ENCODE measurements around the gene RNF217.
"Not testable (repeated sequence)": the region's sequence is repeated elsewhere in the genome, so short reads cannot be mapped to it uniquely, and the experiment has no call there.

Gene RNF217

DNA sequence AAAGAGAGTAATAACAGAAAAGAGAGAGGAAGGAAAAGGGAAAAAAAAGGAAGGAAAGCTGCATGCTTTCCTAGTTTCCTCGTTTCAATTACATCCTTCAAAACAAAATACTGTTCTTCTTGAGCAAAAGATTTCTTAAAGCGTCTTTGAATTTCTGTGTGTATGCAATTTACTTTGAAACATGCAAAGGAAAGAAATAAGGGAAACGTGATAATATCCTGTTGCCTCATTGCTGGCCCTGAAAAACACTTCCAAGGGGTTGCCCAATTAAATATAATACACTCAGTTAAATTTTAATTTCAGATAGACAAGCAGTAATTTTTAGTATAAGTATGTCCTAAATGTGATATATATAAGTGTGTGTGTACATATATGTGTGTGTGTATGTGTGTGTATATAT, 140.2 kb downstream of the RNF217 start:
- DNase-seq: no peak

DNA sequence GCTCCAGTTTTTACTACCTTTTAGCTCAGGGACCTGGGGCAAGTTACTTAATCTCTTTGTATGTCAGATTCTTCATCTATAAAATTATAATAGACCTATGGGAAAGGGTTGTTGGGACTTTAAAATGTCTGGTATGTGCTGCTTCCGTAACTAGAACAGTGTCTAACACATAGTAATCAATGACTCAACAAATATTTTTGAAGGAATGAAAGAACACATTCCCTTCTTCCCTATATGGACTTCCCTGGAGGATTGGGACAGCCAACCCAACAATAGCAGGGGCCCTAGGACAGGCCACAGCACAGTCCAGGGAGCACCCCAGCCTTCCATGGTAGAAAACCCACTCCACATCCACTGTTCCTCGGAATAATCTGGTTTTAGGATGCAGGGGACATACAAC, 140.7 kb downstream of the RNF217 start:
- DNase-seq: no peak

DNA sequence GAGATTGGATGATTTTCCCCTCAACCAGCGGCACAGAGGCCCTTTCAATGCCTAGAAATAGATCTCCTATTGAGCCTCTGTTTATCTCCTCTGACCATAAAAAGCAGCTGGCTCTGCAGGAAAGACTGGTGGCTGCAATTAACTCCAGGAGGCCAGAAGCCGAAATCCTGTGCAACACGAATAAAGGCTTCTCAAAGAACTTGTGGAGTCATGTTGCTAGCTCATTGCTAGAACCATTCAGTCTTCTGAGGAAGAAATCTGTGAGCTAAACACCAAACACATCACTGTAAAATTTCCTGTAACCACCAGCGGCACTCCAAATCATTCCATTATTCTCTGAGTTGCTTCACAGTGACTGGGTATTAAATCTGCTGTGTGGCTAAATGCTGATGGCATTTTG, 142.2 kb downstream of the RNF217 start:
- DNase-seq: no peak

DNA sequence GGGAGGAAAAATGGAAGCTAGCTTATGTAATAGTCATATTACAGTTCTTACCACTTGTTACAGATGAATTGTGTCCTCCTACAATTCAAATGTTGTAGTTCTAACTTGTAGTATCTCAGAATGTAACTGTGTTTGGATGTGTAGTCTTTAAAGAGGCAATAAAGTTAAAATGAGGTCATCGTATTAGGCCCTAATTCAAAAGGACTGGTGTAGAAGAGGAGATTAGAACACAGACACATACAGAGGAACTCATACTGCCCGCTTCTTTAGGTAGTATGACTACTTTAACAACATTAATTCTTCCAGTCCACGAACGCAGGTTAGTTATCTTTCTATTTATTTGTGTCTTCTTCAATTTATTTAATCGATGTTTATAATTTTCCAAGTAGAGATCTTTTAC, 144.8 kb downstream of the RNF217 start:
- DNase-seq: no peak

DNA sequence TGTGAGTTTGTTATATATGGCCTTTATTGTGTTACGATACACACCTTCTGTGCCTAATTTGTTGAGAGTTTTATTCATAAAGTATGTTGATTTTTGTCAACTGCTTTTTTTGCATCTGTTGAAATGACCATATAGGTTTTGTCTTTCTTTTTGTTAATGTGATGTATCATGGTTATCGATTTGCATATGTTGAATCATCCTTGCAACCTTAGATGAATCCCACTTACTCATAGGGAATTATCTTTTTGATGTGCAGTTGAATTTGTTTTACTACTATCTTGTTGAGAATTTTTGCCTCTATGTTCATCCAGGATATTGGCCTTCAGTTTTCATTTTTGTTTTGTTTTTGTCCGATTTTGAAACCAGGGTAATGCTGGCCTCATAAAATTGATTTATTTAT, 145.7 kb downstream of the RNF217 start:
- DNase-seq: no peak

DNA sequence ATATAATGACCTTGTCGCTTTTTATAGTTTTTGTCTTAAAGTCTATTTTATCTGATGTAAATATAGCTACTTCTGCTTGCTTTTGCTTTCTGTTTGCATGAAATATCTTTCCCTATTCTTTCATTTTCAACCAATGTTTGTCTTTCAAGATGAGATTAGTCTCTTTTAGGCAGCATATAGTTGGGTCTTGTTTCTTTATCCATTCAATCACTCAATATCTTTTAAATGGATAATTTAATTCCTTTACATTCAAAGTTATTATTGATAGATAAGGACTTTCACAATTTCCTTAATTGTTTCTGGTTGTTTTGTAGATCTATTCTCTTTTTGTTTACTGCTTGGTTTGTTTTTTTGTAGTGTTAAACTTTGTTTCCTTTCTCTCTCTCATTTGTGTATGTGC, 147.8 kb downstream of the RNF217 start:
- DNase-seq: no peak

DNA sequence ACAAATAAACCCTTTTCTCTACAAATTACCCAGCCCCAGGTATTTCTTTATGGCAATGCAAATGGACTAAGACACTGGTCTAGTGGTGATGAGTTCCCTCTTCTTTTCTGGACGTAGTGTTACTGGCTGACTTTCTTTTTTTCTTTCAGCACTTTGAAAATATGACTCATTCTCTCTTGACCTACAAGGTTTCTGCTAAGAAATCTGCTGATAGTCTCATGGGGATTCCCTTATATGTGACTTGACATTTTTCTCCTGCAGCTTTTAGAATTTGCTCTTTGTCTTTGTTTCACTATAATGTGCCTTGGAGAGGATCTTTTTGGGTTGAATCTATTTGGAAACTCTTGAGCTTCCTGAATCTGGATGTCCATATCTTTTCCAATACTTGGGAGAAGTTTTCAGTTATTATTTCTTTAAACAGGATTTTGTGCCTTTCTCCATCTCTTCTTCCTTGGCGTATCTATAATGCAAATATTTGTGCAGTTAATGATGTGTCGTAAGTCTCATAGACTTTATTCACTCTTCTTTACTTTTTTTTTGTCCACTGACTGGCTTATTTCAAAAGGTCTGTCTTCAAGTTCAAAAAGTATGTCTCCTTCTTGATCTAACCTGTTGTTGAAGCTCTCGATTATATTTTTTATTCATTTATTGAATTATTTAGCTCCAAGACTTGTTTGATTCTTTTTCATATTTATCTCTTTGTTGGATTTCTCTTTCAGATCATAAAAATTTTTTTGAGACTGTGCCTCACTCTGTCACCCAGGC, 149.2 kb downstream of the RNF217 start:
- DNase-seq: no peak

DNA sequence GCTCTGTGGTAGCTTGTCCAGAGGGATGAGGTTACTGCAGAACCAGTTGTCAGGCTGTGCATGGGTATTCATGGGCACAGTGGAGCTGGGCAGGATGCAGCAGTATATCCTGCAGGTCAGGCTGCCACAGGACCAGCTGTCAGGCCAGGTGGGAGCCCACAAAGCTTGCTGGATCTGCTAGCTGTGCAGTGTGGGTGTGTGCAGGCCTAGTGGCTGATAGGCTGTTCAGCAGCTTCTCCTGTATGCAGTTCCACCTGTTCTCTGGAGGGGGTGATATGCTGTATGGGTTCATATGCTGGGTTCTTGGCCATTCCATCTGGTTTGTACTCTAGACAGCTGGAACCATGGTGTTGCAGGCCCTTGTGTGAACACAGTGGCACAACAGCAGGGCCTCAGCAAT, 150.7 kb downstream of the RNF217 start:
- no peak for DNase-seq

DNA sequence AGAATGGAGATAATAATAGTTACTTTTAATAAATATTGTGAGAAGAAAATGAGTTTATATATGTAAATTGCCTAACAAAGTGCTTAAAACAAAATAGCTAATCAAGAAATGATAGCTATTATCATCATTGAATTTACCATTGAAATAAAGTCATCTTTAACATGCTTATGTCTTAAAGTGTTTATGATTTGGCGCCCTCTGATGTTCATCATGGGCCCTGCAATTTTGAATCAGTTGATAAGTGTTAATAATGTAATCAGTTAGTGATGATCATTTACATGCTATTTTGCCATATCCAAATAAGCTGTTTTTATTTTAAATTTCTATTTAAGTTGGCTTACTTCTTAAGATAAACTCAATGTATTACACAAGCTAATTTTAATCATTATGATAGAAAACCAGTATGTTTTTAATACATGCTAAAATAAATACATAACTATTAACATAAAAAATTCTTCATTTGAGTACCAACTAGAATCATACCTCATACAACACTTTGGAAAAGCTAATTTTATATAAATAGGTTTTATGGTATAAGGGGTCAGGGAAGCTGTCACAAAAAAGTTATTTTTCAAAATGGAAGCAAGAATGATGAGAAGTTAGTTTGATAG, 152.1 kb downstream of the RNF217 start:
- DNase-seq: no peak

DNA sequence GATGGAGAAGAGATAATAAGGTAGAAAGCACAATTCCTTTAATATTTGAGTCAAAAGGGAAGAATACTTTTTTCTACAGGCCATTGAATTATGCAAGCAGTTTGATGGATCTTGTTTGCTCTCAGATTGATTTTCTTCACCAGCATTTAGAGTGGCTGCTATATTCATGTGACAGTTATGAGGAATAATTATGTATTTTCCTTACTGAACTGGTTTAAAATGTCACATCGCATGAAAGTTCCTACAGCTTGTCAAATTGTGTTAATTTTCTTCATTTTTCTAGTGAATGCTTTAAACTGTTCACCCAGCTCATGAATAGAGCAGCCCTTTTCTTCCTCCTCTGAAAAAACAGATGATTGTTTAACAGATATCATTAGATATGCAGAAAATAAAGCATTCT, 153.9 kb downstream of the RNF217 start:
- DNase-seq: no peak

DNA sequence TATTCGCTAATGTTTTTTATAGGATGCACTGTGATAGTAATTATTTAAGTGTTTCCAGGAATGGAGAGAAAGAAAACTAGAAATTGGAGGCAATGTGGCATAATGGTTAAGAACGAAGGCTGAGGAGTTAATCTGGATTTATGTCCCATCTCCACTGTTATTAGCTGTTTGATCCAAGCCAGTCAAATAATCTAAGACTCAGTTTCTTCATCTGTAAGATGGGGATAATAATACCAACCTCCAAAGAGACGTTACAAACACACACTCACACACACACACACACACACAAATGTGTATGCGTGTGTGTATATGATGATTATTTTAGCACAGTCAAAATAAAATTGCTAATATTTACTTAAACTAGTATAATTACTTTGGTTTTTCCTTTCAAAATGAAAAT, 154.5 kb downstream of the RNF217 start:
- DNase-seq: no peak

DNA sequence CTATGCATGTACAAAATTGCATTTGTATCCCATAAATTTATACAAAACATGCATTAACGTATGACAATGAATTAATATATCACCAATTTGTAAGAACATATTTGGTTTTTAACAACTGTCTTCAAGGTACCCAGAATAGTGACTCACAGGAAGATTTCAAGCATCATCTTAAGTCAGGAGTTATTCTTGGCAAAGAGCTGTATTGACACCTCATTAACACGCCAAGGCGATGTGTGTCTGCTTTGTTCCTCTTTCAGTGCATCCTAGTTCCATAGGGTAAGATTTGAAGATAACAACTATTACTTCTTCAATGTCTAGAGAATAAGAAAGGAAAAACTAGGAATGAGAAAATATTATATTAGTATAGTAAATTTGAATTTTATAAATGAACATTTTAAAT, 155.6 kb downstream of the RNF217 start:
- no peak for DNase-seq

DNA sequence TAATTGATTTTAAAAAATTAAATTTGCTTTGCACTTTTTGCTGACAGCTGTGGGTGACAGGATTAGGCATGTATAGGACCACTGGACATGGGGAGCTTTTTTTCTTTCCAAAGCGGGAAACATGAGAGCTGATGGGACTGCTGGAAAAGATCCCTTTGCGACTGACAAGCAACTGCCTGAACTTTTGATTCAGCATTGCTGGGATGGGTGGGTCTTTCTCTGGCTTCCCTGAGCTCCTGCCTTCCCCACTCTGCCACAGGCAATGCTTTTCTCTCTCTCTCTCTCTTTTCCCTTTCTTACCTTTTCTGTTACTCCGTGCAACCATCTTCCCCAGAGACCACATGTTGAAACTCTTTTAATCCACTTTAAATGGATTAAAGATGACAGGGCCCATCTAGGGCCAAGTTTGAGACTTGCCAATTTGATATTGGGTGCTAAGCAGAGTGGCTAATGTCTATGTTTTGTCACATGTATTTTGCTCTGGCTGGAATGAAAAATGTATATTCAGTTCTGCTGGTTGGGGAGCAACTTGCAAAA, 157.9 kb downstream of the RNF217 start:
- no peak for DNase-seq

DNA sequence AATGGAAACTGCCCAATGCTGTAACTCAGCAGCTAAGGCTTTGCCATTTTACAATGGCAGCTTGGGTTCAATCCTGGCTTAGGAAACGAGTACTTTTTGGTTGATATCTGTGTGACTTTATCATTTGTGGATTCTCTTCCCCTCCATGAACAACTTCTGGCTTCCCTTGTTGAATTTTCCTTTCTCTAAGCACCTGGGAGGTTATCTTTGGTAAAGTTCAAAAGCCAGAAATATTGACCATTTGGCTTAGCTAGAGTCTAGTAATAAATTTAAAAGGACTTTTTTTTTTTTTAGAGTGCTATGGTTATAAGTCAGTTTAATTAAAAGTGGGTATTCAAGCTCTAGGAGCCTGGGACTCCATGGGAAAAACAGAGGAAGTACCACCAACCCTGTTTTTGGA, 159.7 kb downstream of the RNF217 start:
- DNase-seq: no peak

DNA sequence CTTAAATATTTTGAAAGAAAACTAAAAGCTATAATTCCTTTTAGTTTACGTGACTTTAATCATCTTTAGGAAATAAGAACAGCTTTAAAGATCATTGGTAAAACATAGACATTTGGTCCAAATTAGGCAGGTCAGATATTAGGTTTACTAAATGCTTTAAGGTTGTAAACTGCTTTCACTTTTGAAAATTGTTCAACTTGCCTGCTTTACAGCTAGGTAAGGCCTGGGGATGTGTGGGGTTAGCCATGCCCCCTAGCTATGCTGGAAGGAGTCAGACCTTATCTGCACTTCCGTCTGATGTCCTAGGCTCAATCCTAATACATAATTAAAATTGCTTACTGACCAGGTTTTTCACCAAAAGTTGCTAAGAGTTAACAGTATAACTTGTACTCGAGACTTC, 160.8 kb downstream of the RNF217 start:
- DNase-seq: no peak

DNA sequence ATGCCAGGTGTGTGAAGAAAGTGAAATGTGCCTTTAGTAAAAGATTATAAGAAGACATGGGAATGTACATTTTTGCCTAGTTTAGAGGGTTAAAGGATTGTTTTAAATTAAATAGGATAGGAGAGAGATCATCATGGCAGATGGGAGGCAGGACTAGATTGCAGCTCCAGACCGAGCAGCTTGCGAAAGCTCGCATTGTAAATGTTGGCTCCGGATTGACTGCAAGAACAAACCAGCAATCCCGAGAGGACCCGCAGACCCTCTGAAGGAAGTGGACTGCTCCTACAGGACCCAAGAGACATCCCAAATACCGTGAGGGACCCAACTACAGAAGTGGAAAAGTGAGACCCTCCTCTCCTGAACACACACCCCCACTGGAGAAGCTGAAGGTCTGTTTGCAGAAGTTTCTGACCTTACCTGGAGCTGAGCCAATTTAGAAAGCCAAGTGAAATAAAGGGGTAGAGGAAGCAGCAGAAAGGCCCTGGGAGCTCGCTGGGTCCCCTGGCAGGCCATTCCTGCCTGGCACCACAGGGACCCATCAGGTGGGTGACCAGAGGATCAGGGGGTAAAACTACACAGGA, 161.3 kb downstream of the RNF217 start:
- no peak for DNase-seq

DNA sequence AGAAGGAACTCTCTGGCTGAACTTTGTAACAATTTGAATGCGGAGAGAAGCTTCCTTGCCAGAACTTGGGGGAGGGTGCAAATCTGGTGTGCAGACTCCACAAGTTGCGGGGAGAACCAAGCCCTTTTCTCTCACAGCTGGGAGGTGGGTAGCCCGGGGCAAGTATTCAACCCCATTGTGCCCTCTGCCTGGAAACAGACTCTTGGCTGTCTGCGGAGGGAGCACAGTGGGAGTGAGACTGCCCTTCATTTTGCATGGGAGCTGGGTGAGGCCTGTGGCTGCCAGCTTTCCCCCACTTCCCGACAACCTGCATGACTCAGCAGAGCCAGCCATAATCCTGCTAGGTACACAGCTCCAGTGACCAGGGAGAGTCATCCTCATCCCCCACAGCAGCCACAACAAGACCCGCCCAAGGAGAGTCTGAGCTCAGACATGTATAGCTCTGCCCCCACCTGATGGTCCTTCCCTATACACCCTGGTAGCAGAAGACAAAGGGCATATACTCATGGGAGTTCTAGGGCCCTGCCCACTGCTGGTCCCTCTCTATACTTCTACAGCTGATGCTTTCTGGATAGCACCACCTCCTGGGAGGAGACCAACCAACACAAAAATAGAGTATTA, 161.9 kb downstream of the RNF217 start:
- no peak for DNase-seq

DNA sequence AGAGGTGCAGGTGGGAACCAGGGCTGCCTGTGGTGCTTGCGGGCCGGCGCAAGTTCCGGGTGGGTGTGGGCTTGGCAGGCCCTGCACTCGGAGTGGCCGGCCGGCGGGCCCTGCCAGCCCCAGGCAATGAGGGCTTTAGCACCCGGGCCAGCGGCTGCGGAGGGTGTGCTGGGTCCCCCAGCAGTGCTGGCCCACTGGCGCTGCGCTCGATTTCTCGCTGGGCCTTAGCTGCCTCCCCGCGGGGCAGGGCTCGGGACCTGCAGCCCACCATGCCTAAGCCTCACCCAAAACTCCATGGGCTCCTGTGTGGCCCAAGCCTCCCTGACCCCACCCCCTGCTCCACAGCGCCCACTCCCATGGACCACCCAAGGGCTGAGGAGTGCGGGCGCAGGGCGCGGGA, 163.6 kb downstream of the RNF217 start:
- DNase-seq: not testable (repeated sequence)

DNA sequence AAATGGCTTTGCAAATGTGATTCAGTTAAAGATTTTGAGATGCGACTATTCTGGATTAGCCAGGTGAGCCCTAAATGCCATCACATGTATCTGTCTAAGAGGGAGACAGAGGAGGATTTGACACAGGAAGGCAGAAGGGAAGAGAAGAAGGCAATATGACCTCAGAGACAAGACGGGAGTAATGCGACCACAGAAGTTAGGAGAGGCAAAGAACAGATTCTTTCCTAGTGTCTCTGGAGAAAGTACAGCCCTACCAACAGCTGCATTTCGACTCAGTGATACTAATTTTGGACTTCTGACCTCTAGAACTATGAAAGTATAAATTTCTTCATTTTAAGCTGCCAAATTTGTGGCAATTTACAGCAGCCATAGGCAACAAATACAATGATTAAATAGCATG, 167.1 kb downstream of the RNF217 start:
- no peak for DNase-seq

DNA sequence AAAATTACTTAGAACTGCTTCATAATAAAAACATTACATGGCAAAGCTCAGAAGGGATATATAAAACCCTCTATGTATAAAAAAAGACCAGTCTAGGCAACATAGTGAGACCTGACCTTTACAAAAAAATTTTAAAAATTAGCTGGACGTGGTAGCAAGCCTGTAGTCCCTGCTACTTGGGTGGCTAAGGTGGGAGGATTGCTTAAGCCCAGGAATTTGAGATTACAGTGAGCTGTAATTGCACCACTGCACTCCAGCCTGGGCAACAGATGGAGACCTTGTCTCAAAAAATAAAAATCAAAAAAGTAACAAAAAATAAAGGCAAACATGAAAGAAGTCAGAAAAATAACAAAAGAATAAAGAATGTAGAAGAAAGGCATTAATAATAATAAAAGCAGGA, 169.8 kb downstream of the RNF217 start:
- no peak for DNase-seq

DNA sequence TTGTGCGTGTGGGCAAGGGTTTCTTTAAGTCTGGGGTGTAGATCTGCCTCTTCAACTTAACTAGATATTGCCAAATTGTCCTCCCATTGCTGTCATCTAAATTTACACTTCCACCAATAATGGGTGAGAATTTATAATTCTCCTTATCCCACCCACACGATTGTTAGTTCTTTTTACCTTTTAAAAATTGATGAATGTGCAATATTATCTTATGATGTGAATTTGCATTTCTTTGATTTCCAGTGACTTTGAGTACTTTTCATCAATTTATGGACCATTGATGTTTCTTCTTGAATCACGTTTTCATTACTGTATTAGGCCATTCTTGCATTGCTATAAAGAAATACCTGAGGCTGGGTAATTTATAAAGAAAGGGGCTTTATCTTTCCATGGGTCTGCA, 174.1 kb downstream of the RNF217 start:
- DNase-seq: no peak

DNA sequence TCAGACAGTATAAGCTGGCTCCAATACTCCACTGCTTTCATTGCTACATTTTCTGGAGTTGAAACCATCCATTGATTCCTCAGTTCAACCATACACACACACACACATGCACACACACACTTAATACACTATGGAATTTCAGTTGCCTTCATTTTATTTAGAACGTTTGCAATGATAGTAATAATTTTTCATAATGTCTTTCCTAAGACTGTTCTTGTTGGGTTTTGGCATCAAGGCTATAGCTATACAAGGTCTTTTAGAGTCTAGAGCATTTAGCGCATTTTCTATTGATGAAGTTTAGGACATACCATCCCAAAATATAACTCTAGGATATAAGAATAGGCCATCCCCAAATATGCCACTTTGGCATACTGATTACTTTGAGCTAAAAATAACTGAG, 175.8 kb downstream of the RNF217 start:
- no peak for DNase-seq

DNA sequence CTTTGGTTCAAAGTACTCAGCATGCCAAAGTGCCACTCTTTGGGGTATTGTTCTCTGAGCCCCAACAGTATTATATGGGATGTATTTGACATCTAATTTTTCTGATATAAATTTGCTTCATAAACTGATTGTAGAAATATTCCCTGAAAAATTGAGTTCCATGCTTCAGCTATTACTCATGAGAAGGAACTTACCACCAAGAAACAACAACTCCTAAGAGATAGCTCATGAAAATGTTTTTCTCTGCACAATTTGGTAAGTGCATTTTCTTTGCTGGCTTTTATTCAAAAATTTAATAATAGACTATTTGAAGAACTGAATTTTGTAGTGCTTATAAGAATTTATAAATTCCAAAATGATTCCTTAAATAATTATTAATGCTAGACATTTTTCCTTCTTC, 178.6 kb downstream of the RNF217 start:
- DNase-seq: no peak
